Prostate gland (tissue), 2 donors: ENCODE results near the gene MDGA2. TPM values are rescaled to one million over a fixed set of nuclear protein-coding genes. Genes with fewer than 3 reads are reported as not detected.

Experiments used
- DNase-seq: peaks from one replicate; pipeline ENCODE4 v3.0.0-alpha.2; 2019; ENCODE audit warnings: low spot score
- H3K27ac ChIP-seq, 2 donors: fragments of 200-600 bp; sonication (generic); 2 replicates each; pipeline ENCODE4 v1.5.1; 2017 to 2019
- H3K27me3 ChIP-seq: fragments of 200-600 bp; sonication (generic); replicated peaks from 2 replicates; pipeline ENCODE4 v1.5.1; 2019; ENCODE audit not compliant: insufficient read depth
- H3K36me3 ChIP-seq, 2 donors: fragments of 200-600 bp; sonication (generic); 1 replicate in 1 of 2; 2 replicates in 1 of 2; pipeline versions ENCODE4 v1.5.1 to v1.8.1; 2017 to 2019
- H3K4me1 ChIP-seq: fragments of 200-600 bp; sonication (generic); replicated peaks from 2 replicates; pipeline ENCODE4 v1.5.1; 2019
- H3K4me3 ChIP-seq, 2 donors: fragments of 200-600 bp; sonication (generic); 2 replicates each; pipeline ENCODE4 v1.5.1; 2017 to 2019
- H3K9me3 ChIP-seq: fragments of 200-600 bp; sonication (generic); 2 replicates; pipeline ENCODE4 v1.5.1; 2017
- CTCF ChIP-seq, 4 experiments: fragments of 200-600 bp in 2 of 4; fragments of 450-650 bp in 2 of 4; sonication (generic) in 2 of 4; IDR thresholded peaks; 1 replicate in 3 of 4; 2 replicates in 1 of 4; pipeline ENCODE4 v1.5.1; 2016 to 2019; ENCODE audit warnings: antibody characterized with exemption in 4 of 4, mild to moderate bottlenecking in 2 of 4, moderate library complexity in 2 of 4
- POLR2A ChIP-seq: fragments of 450-650 bp; IDR thresholded peaks from one replicate; pipeline ENCODE4 v1.6.1; 2016; ENCODE audit warnings: antibody characterized with exemption, mild to moderate bottlenecking
- POLR2AphosphoS5 ChIP-seq: sonication (generic); formaldehyde crosslinking; IDR thresholded peaks from one replicate; pipeline ENCODE4 v1.6.1; 2017; ENCODE audit warnings: antibody characterized with exemption
- WGBS: methylation state at CpG from one replicate; pipeline ENCODE4 v1.1.5; 2018; 5-methylcytosine and 5-hydroxymethylcytosine counted together
- intact Hi-C: fragments of 100-400 bp; cut with DNase I; formaldehyde crosslinking; loops from one replicate; pipeline ENCODE4 v1.14.2; 2022
- total RNA-seq, 2 donors: library from RNA; depleted of rRNA; stranded (reverse); fragments of >200 nt; gene quantifications; one replicate each; pipeline ENCODE4 v1.1.0, GENCODE V29; 2016

The MDGA2 gene
- total RNA-seq, 2 donors from 2014 or later: 2.1 TPM; not detected in 1

GRCh38 chr14:47520382-47520781 is 155.0 kb downstream of the MDGA2 start:
- TF ChIP-seq POLR2A: no peak
- TF ChIP-seq CTCF (IDR thresholded peaks at IDR 0.05): no peak
- TF ChIP-seq POLR2AphosphoS5: no peak
- H3K27me3 ChIP-seq: no peaks in the 10 kb centered on the region
- DNase-seq: no peak
- 92% methylated on average over 3 of the region's 3 CpGs for WGBS
- intact Hi-C loops: no loop called here
- no peaks in the 10 kb centered on the region for H3K36me3 ChIP-seq
- H3K27ac ChIP-seq: no peak overlapping the region
- no peak overlapping the region for H3K4me3 ChIP-seq
- H3K4me1 ChIP-seq: no peaks in the 10 kb centered on the region
- no peaks in the 10 kb centered on the region for H3K9me3 ChIP-seq

GRCh38 chr14:47511829-47512228 is 163.6 kb downstream of the MDGA2 start:
- H3K9me3 ChIP-seq: no peaks in the 10 kb centered on the region
- H3K36me3 ChIP-seq: no peaks in the 10 kb centered on the region
- no peaks in the 10 kb centered on the region for H3K4me1 ChIP-seq
- TF ChIP-seq POLR2AphosphoS5 (no peak), POLR2A (no peak), CTCF (IDR thresholded peaks at IDR 0.05) (no peak)
- H3K4me3 ChIP-seq: no peak overlapping the region
- intact Hi-C loops: no loop called here
- no peaks in the 10 kb centered on the region for H3K27me3 ChIP-seq
- DNase-seq: no peak
- H3K27ac ChIP-seq: no peak overlapping the region
- WGBS: 87% methylated on average over 2 of the region's 2 CpGs

GRCh38 chr14:47509957-47510356 is 165.4 kb downstream of the MDGA2 start:
- no peak for TF ChIP-seq CTCF (IDR thresholded peaks at IDR 0.05)
- TF ChIP-seq POLR2A: no peak
- TF ChIP-seq POLR2AphosphoS5: no peak
- no peaks in the 10 kb centered on the region for H3K36me3 ChIP-seq
- no peaks in the 10 kb centered on the region for H3K9me3 ChIP-seq
- no peaks in the 10 kb centered on the region for H3K27me3 ChIP-seq
- DNase-seq: no peak
- no peak overlapping the region for H3K27ac ChIP-seq
- intact Hi-C loops: no loop called here
- no peak overlapping the region for H3K4me3 ChIP-seq
- WGBS: 64% methylated on average over 5 of the region's 5 CpGs
- H3K4me1 ChIP-seq: no peaks in the 10 kb centered on the region

GRCh38 chr14:47507861-47508260 is 167.5 kb downstream of the MDGA2 start:
- intact Hi-C loops: no loop called here

More at GRCh38 chr14:47507861-47508260, 167.5 kb downstream of the MDGA2 start:
- TF ChIP-seq POLR2AphosphoS5 (no peak), CTCF (IDR thresholded peaks at IDR 0.05) (no peak), POLR2A (no peak)
- Histone ChIP-seq H3K4me3 (no peak overlapping the region), H3K27ac (no peak overlapping the region), H3K36me3 (no peaks in the 10 kb centered on the region), H3K4me1 (no peaks in the 10 kb centered on the region), H3K27me3 (no peaks in the 10 kb centered on the region), H3K9me3 (no peaks in the 10 kb centered on the region)
- 23% methylated on average over 2 of the region's 2 CpGs for WGBS
- no peak for DNase-seq
